HepG2 (cell line): ENCODE data around the gene MYOZ3. TPM values are rescaled to one million over a fixed set of nuclear protein-coding genes. Genes with fewer than 3 reads are reported as not detected.
A peak's percentile ranks its signal among the peaks of the same experiment; 100 is the strongest.

ENCODE experiments used
- CBX5 ChIP-seq: sonication (generic); formaldehyde crosslinking; IDR thresholded peaks from 2 replicates; pipeline ENCODE4 v1.4.0; 2020; ENCODE audit warnings: missing genetic modification reagents, borderline replicate concordance
- ERF ChIP-seq: IDR thresholded peaks from 2 replicates; pipeline ENCODE4 v1.6.1; 2018; ENCODE audit warnings: missing biosample characterization, missing genetic modification reagents
- IKZF1 ChIP-seq: fragments of 450-650 bp; IDR thresholded peaks from 2 replicates; pipeline ENCODE4 v1.7.1; 2016
- MAFK ChIP-seq, 2 experiments: IDR thresholded peaks in 1 of 2; conservative IDR thresholded peaks in 1 of 2; 2 replicates each; pipeline ENCODE4 v1.6.1; 2011; ENCODE audit warnings: improper control_type of control experiment in 2 of 2, low read length in 2 of 2
- RBM39 ChIP-seq: fragments of 200-400 bp; formaldehyde crosslinking; IDR thresholded peaks from one replicate; pipeline ENCODE4 v1.6.1; 2018; ENCODE audit warnings: antibody characterized with exemption, mild to moderate bottlenecking, low read depth, low read length; ENCODE audit not compliant: poor library complexity, severe bottlenecking
- SOX13 ChIP-seq, 3 experiments: fragments of 450-650 bp in 1 of 3; sonication (generic) in 1 of 3; formaldehyde crosslinking in 1 of 3; IDR thresholded peaks in 2 of 3; conservative IDR thresholded peaks in 1 of 3; 2 replicates each; pipeline versions ENCODE4 v1.5.0 to v1.6.1; 2016 to 2020; ENCODE audit warnings: antibody characterized with exemption in 1 of 3, mild to moderate bottlenecking in 1 of 3, missing compliant biosample characterization in 1 of 3, missing genetic modification reagents in 1 of 3, moderate library complexity in 1 of 3
- SP140L ChIP-seq: sonication (generic); formaldehyde crosslinking; IDR thresholded peaks from 2 replicates; pipeline ENCODE4 v1.4.0; 2020; ENCODE audit warnings: missing genetic modification reagents, borderline replicate concordance
- SP2 ChIP-seq: sonication (generic); formaldehyde crosslinking; IDR thresholded peaks from 2 replicates; pipeline ENCODE4 v1.5.1; 2020; ENCODE audit warnings: mild to moderate bottlenecking, missing genetic modification reagents
- TBX3 ChIP-seq: fragments of 450-650 bp; IDR thresholded peaks from 2 replicates; pipeline ENCODE4 v1.6.1; 2017; ENCODE audit warnings: antibody characterized with exemption, mild to moderate bottlenecking, inconsistent platforms, borderline replicate concordance
- ZBTB42 ChIP-seq: sonication (generic); formaldehyde crosslinking; IDR thresholded peaks from 2 replicates; pipeline ENCODE4 v1.5.0; 2020; ENCODE audit warnings: mild to moderate bottlenecking, missing genetic modification reagents
- ZIK1 ChIP-seq: sonication (generic); formaldehyde crosslinking; IDR thresholded peaks from 2 replicates; pipeline ENCODE4 v1.5.0; 2020; ENCODE audit warnings: mild to moderate bottlenecking, low read depth, missing genetic modification reagents, borderline replicate concordance
- ZKSCAN1 ChIP-seq: fragments of 150-350 bp; IDR thresholded peaks from 2 replicates; pipeline ENCODE4 v1.6.1; 2014; ENCODE audit warnings: low read length
- ZMYM2 ChIP-seq: sonication (generic); formaldehyde crosslinking; IDR thresholded peaks from 2 replicates; pipeline ENCODE4 v1.8.0; 2022; ENCODE audit warnings: mild to moderate bottlenecking, missing genetic modification reagents
- ZNF335 ChIP-seq: sonication (generic); formaldehyde crosslinking; IDR thresholded peaks from 2 replicates; pipeline ENCODE4 v1.4.0; 2020; ENCODE audit warnings: missing genetic modification reagents
- ZNF543 ChIP-seq: sonication (generic); formaldehyde crosslinking; IDR thresholded peaks from 2 replicates; pipeline ENCODE4 v1.4.0; 2020; ENCODE audit warnings: mild to moderate bottlenecking, missing genetic modification reagents
- ZNF589 ChIP-seq: sonication (generic); formaldehyde crosslinking; conservative IDR thresholded peaks from 2 replicates; pipeline ENCODE4 v1.8.0; 2022; ENCODE audit warnings: mild to moderate bottlenecking, moderate library complexity, missing genetic modification reagents
- ZNF781 ChIP-seq: sonication (generic); formaldehyde crosslinking; IDR thresholded peaks from 2 replicates; pipeline ENCODE4 v1.5.1; 2020; ENCODE audit warnings: borderline replicate concordance, mild to moderate bottlenecking, missing genetic modification reagents; ENCODE audit errors: not compliant biosample characterization
- ZNF883 ChIP-seq: sonication (generic); formaldehyde crosslinking; IDR thresholded peaks from 2 replicates; pipeline ENCODE4 v1.5.1; 2020; ENCODE audit warnings: mild to moderate bottlenecking, missing genetic modification reagents; ENCODE audit errors: not compliant biosample characterization
- polyA plus RNA-seq, 8 experiments: library from polyadenylated mRNA; depleted of rRNA in 3 of 8; stranded (reverse) in 7 of 8; unstranded in 1 of 8; fragments of >200 nt; fragmentation: Illumina TruSeq in 4 of 8; extraction: Trizol in 4 of 8; gene quantifications; 2 replicates each; pipeline versions ENCODE4 v1.2.1 to v1.2.3, GENCODE V29; 2011 to 2016; ENCODE audit warnings: low read depth in 4 of 8, missing spikeins in 1 of 8, mixed read lengths in 1 of 8; ENCODE audit not compliant: insufficient read depth in 1 of 8
- total RNA-seq, 5 experiments: library from RNA; depleted of rRNA; stranded (reverse); fragments of >200 nt; fragmentation: Illumina TruSeq; extraction: Trizol; gene quantifications; 2 replicates each; pipeline ENCODE4 v1.2.3, GENCODE V29; 2016; ENCODE audit warnings: low read depth in 1 of 5
- TF ChIP-seq, protein P1 (sequence below): conservative IDR thresholded peaks from 2 replicates; pipeline ENCODE4 v1.6.1; 2018; ENCODE audit warnings: missing genetic modification reagents
- TF ChIP-seq, protein P2 (sequence below): sonication (generic); formaldehyde crosslinking; IDR thresholded peaks from 2 replicates; pipeline ENCODE4 v1.4.0; 2020; ENCODE audit warnings: low read depth, mild to moderate bottlenecking, missing genetic modification reagents
- TF ChIP-seq, protein P3 (sequence below): IDR thresholded peaks from 2 replicates; pipeline ENCODE4 v1.6.1; 2016; ENCODE audit warnings: mild to moderate bottlenecking
- TF ChIP-seq, protein P4 (sequence below): sonication (generic); formaldehyde crosslinking; conservative IDR thresholded peaks from 2 replicates; pipeline ENCODE4 v1.4.0; 2020; ENCODE audit warnings: missing genetic modification reagents

The MYOZ3 gene
- total and polyA plus RNA-seq, 2 of the 13 experiments (the other 11 are each of a cell fraction or from before 2014, with no cell fraction given), result 0.05 TPM; not detected in 1

DNA sequence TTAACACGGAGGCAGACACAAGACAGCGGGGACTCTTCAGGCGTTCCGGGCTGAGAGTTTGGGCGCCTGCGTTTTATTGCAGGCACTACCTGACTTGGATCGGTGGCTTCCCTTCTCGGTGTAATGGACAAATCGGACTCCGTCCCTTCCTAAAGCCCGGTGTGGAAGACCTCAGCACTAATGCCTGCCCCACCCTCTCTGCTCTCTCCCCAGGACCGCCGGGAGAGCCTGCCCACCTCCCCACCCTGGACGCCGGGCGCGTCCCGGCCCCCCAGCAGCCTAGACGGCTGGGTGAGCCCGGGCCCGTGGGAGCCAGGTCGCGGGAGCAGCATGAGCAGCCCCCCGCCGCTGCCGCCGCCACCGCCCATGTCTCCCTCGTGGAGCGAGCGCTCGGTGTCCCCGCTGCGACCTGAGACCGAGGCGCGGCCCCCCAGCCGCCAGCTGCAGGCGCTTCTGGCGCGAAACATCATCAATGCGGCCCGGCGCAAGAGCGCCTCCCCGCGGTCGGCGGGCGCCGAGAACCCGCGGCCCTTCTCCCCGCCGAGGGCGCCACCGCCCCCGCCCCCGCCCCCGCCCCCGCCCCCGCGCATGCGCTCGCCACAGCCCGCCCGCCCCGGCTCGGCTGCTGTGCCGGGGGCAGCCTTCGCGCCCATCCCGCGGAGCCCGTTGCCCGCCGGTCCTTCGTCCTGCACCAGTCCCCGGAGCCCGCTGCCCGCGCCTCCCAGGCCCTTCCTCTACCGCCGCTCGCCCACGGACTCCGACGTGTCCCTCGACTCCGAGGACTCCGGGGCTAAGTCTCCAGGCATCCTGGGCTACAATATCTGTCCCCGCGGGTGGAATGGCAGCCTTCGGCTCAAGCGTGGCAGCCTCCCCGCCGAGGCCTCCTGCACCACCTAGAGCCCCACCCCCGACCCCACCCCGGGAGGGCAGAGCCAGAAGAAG, 4.6 kb upstream of the MYOZ3 start (continued):
- TF ChIP-seq ZIK1 (CRISPR knock-in tag) (no peak), ZKSCAN1 (no peak), ZNF781 (CRISPR knock-in tag) (no peak), ZBTB42 (CRISPR knock-in tag) (0 out of 2 replicates have a peak, but pooled peaks have one; percentile 75), ZNF543 (CRISPR knock-in tag) (no peak), TBX3 (no peak), CBX5 (CRISPR knock-in tag) (no peak), ERF (CRISPR knock-in tag) (no peak), ZMYM2 (CRISPR knock-in tag) (no peak), ZNF335 (CRISPR knock-in tag) (no peak), ZNF589 (CRISPR knock-in tag) (no peak), RBM39 (no peak), IKZF1 (no peak), MAFK (conservative IDR thresholded peaks at IDR 0.05 in 1 of 2, IDR thresholded peaks at IDR 0.05 in 1 of 2; ENCODE audit: low read length in 2 of 2) (no peak), SP140L (CRISPR knock-in tag) (no peak), ZNF883 (CRISPR knock-in tag) (peak; percentile 42), SP2 (0 out of 2 replicates have a peak, but pooled peaks have one; percentile 24), SOX13 (IDR thresholded peaks at IDR 0.05) (no peak), SOX13 (CRISPR knock-in tag; conservative IDR thresholded peaks at IDR 0.05 in 1 of 2, IDR thresholded peaks at IDR 0.05 in 1 of 2) (no peak)
- TF ChIP-seq, protein P1, sequence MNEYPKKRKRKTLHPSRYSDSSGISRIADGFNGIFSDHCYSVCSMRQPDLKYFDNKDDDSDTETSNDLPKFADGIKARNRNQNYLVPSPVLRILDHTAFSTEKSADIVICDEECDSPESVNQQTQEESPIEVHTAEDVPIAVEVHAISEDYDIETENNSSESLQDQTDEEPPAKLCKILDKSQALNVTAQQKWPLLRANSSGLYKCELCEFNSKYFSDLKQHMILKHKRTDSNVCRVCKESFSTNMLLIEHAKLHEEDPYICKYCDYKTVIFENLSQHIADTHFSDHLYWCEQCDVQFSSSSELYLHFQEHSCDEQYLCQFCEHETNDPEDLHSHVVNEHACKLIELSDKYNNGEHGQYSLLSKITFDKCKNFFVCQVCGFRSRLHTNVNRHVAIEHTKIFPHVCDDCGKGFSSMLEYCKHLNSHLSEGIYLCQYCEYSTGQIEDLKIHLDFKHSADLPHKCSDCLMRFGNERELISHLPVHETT (CRISPR knock-in tag), result 0 out of 2 replicates have a peak, but pooled peaks have one; percentile 35
- TF ChIP-seq, protein P2, sequence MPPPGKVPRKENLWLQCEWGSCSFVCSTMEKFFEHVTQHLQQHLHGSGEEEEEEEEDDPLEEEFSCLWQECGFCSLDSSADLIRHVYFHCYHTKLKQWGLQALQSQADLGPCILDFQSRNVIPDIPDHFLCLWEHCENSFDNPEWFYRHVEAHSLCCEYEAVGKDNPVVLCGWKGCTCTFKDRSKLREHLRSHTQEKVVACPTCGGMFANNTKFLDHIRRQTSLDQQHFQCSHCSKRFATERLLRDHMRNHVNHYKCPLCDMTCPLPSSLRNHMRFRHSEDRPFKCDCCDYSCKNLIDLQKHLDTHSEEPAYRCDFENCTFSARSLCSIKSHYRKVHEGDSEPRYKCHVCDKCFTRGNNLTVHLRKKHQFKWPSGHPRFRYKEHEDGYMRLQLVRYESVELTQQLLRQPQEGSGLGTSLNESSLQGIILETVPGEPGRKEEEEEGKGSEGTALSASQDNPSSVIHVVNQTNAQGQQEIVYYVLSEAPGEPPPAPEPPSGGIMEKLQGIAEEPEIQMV, result no peak
- TF ChIP-seq, protein P3, sequence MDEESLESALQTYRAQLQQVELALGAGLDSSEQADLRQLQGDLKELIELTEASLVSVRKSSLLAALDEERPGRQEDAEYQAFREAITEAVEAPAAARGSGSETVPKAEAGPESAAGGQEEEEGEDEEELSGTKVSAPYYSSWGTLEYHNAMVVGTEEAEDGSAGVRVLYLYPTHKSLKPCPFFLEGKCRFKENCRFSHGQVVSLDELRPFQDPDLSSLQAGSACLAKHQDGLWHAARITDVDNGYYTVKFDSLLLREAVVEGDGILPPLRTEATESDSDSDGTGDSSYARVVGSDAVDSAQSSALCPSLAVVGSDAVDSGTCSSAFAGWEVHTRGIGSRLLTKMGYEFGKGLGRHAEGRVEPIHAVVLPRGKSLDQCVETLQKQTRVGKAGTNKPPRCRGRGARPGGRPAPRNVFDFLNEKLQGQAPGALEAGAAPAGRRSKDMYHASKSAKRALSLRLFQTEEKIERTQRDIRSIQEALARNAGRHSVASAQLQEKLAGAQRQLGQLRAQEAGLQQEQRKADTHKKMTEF (CRISPR knock-in tag), result peak; percentile 24; the same call in 1 of the 2 replicates
- TF ChIP-seq, protein P4, sequence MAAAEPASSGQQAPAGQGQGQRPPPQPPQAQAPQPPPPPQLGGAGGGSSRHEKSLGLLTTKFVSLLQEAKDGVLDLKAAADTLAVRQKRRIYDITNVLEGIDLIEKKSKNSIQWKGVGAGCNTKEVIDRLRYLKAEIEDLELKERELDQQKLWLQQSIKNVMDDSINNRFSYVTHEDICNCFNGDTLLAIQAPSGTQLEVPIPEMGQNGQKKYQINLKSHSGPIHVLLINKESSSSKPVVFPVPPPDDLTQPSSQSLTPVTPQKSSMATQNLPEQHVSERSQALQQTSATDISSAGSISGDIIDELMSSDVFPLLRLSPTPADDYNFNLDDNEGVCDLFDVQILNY (CRISPR knock-in tag), result 0 out of 2 replicates have a peak, but pooled peaks have one; percentile 61
